ENCODE results near the gene C19orf85.

The C19orf85 gene

DNA sequence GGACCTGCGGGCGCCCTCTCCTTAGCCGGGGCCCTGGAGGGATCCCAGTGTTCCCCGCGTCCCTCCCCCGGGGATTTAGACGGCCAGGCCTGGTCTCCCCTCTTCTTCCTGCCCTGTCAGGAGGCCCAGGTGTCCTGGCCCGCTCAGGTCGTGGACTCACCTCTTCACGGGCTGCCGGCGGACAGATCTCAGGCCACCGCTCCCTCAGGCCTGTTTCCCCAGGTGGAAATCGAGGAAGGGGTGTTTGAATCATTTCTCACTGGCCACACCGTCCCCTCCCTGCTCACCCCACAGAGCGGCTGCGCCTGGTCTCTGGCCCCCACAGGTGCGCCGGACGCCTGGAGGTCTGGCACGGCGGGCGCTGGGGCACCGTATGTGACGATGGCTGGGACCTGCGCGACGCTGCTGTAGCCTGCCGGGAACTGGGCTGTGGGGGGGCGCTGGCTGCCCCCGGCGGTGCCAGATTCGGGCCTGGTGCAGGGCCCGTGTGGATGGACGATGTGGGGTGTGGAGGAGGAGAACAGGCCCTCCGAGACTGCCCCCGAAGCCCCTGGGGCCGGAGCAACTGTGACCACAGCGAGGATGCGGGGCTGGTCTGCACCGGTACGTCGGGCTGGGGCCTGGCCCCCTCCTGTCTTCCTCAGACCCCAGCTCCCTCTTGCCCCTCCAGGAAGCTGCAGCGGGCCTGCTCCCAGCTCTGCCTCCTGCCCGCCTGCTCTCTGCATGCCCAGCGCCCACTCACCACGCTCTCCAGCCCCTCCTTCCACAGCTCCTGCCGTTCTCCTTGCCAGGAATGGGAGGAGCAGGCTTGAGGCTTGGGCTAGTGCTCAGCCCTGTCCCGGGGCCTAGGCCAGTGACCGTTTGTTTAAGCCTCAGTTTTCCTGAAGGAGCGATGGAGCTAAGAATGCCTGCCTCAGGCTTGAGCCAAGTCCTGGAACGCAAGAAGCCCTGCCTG, 26.2 kb upstream of the C19orf85 start:
- DNase-seq: no peak
- in situ Hi-C loops (cut with MboI; ENCODE audit: low pct_unique_long_range_greater_than_20kb, low sequenced_read_pairs): no loop called here

DNA sequence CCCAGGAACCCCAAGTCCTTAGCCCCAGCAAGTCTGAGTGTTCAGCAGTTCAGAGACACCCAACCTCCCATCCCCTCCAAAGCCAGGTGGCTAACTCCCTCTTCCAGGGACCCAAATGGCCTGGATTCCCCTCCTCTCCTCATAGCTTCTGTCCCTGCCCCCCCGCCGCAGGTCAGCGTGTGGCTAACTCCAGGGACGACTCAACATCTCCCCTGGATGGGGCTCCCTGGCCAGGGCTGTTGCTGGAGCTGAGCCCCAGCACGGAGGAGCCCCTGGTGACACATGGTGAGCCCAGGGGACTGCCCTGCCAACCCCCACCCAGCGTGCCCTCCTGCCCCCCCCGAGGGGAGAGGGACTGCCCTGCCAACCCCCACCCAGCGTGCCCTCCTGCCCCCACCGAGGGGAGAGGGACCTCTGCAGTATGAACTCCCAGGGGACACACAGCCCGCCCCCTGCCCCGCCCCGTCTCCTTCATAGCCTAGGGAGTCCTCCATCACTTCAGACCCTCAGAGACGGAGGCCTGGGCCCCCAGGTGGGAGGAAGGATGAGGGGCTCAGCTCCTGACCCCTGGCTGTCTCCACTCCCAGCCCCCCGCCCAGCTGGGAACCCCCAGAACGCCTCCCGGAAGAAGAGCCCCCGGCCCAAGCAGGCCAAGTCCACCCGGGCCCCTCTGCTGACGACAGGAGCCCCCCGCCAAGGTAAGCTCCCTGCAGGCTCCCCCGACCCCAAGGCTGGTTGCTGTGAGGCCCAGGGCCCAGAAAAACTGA, 25.3 kb upstream of the C19orf85 start:
- in situ Hi-C loops (cut with MboI; ENCODE audit: low pct_unique_long_range_greater_than_20kb, low sequenced_read_pairs): no loop called here
- no peak for DNase-seq

DNA sequence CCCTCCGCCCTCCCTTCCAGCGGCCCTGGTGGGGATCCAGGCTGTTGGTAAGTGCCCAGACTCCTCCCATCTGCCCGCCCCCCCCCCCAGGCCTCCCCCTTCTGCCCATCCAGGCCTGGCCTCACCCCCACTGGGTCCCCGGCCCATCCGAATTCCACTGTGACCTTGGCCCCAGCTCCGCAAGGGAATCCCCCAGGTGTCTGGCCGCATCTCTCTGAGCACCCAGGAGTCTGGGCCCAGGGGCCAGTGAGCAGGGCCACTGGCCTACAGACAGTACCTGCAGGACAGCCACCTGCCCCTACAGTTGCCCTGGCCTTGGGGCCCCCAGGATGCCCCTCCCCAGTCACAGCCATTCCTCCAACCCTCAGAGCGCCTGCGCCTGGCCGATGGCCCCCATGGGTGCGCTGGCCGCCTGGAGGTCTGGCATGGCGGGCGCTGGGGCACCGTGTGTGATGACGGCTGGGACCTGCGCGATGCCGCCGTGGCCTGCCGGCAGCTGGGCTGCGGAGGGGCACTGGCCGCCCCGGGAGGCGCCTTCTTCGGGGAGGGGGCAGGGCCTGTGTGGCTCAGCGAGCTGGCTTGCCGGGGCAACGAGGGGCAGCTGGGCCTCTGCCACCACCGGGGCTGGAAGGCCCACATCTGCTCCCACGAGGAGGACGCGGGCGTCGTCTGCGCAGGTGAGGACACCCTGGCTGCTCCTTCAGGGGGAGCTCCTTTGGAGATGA, 24.6 kb upstream of the C19orf85 start:
- in situ Hi-C loops (cut with MboI; ENCODE audit: low pct_unique_long_range_greater_than_20kb, low sequenced_read_pairs): no loop called here
- DNase-seq: no peak

DNA sequence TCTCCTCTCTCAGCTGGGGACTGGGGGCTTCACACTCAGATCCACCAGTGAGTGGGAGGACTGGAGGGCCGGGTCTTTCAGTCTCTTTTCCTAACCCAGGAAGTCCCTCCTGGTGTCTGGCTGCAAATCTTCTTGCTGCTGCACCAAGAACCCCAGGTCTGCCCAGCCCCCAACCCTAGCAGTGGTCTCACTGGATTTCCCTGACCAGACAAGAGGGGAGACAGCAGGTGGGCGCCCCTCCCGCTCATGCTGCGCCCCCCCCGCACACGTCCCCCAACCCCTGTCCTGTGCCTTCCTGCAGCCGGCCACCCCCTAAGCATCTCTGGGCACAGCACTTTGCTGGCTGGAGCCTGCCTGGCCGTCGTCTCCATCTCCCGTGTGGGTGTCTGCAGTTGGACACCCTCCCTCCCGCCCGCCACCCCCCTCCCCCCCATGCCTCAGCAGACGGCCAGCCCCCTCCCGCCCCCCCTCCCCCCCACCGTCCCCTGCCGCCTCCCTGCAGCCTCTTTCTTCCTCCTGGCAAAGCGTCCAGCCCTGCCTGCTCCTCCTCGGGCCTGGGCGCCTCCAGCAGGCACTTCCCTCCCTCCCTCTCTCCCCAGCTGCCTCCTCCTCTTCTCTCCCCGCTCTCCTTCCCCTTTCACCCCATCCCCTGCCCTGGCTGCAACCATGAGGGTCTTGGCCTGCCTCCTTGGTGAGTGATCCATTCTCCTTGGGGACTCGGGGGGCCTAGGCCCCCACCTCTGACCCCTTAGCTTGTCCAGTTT, 23.6 kb upstream of the C19orf85 start, which contains the start of gene SSC5D:
Gene SSC5D (plus strand): TSS at position 513 of the 764 bp plus-strand sequence. CDS start 154 bp downstream, at position 667.
- DNase-seq: peak; percentile 22
- in situ Hi-C loops (cut with MboI; ENCODE audit: low pct_unique_long_range_greater_than_20kb, low sequenced_read_pairs): no loop called here

DNA sequence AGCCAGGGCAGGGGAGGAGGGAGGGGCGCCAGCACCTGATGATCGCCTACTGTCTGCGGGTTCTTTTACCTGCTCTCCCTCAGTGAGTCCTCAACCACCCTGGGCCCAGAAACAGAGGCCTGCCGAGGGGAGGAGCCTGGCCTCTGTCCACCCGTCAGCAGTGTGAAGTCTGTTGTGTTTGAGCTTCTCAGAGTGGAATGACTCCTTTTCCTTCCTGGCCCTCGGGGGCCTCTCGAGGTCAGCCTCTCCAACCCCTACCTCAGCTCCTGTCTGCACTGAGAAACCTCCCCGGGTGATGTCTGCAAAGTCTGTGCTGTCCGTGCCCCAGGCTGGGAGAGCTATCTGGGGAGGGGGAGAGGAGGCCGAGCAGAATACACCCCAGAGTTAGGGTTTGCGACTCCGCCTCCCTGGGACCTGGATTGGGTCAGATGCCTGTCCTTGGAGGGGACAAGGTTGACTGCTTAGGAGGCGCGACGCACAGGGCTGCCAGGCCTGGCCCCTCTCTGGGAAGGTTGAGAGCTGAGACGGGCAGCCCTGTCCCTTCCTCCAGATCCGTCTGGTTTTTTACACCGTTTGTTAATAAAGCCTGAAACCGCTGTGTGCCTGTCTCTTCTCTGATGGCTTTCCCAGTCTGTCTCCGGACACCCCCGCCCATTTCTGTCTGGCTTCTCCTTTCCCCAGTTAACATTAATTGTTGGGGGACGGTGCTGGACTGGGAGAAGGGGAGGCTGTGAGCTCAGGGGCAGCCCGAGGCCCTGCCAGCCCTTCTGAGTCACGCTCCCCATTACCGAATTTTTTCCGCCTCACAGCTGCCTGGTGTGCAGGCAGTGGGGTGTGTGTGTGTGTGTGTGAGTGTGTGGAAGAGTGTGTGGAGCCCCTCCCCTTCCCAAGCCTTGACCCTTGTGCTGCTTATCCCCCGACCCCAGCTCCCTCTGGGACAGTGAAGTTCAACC, 22.7 kb upstream of the C19orf85 start:
- in situ Hi-C loops (cut with MboI; ENCODE audit: low pct_unique_long_range_greater_than_20kb, low sequenced_read_pairs): no loop called here
- DNase-seq: peak; percentile 57

DNA sequence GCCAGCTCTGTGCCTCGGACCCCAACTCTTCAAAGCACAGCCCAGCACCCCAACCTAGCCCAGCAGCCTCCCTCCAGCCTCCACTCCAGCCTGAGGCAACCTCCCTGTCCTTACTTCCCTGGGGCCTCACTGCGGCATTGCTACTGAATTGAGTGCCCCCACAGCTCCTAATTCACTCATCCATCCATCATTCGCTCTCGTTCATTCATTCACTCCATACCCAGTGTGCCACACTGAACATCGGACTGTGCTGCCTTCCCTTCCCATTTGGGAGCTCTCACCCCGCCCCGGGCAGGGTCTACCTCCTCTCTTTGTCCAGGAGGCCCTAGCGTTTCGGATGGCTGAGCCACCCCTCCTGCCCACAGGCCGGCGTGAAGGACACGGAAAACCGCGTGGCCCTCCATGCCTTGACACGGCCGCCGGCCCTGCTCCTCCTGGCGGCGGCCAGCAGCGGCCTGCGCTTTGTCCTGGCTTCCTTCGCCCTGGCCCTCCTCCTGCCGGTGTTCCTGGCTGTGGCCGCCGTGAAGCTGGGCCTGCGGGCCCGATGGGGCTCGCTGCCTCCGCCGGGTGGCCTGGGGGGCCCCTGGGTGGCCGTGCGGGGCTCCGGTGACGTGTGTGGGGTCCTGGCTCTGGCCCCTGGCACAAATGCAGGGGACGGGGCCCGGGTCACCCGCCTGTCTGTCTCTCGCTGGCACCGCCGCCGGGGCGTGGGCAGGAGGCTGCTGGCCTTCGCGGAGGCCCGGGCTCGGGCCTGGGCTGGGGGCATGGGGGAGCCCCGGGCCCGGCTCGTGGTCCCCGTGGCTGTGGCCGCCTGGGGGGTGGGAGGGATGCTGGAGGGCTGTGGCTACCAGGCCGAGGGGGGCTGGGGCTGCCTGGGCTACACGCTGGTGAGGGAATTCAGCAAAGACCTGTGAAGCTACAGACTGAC, 21.8 kb upstream of the C19orf85 start:
- in situ Hi-C loops (cut with MboI; ENCODE audit: low pct_unique_long_range_greater_than_20kb, low sequenced_read_pairs): no loop called here
- DNase-seq: no peak

DNA sequence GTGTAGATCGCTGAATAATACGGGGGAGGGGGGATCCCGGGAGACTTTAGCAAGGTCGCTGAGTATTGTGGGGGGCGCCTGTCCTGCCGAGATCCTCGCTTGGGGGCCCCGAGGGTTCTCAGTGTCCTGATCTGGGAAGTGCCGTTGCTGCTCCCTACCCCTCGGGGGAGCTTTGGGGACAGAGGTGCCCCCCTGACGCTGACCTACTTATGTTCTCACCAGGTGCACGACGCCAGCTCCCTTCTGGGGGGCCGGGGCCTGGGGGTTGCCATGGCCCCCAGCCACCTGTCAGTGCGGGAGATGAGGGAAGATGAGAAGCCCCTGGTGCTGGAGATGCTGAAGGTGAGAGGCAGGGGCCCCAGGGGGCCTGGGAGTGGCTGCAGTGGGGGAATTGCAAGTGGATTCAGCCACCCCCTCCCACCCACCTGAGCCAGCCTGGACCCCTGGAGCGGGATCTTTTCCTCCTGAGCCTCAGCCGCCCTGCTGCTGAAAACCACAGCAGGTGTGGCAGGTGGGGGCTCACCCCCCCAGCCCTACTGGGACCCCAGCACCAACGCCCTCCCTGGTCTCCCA, 21.0 kb upstream of the C19orf85 start:
- in situ Hi-C loops (cut with MboI; ENCODE audit: low pct_unique_long_range_greater_than_20kb, low sequenced_read_pairs): no loop called here
- no peak for DNase-seq

DNA sequence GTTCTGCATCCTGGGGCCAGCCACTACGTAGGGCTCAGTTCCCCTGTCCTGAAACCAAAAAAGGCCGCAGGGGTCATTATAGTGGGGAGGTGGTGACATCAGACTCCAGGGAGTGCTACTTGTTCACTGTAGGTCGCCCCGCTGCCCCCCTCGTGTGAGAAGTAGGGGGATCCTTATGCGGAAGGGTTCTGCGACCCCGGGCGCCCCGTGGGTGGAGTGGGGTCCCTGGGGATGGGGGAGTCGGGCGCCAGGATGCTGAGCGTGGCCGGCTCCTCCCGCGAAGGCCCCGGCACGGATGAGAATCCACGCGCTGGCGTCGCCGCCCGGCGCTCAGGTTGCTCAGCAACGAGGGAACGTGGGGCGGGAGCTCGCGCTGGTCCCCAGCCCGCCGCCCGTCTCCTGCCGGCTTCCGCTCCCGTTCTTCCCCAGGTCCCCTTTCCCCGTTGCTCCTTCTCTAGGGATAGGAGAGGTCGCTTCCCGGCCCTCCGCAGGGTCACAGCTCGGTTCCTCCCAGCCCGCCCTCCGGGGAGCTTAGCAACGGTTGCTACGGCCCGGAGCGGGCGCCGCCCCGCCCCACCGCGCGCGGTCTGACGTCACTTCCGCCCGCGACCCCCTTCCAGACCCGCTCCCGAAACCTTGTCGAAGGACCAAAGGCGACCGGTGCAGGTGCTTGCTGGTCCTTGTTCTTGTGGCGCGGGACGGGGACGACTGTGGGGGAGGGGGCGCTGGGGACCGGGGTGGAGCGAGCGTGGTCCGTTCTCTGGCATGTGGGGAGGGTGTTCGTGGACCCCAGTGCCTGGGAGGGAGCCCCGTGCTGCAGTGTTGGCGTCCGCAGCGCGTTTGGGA, 20.3 kb upstream of the C19orf85 start, which contains the start of gene NAT14:
Gene NAT14 (plus strand): TSS at position 596 of the 846 bp plus-strand sequence. CDS start 521 bp downstream, outside the sequence.
- in situ Hi-C loops (cut with MboI; ENCODE audit: low pct_unique_long_range_greater_than_20kb, low sequenced_read_pairs): no loop called here
- DNase-seq: peak; percentile 77

DNA sequence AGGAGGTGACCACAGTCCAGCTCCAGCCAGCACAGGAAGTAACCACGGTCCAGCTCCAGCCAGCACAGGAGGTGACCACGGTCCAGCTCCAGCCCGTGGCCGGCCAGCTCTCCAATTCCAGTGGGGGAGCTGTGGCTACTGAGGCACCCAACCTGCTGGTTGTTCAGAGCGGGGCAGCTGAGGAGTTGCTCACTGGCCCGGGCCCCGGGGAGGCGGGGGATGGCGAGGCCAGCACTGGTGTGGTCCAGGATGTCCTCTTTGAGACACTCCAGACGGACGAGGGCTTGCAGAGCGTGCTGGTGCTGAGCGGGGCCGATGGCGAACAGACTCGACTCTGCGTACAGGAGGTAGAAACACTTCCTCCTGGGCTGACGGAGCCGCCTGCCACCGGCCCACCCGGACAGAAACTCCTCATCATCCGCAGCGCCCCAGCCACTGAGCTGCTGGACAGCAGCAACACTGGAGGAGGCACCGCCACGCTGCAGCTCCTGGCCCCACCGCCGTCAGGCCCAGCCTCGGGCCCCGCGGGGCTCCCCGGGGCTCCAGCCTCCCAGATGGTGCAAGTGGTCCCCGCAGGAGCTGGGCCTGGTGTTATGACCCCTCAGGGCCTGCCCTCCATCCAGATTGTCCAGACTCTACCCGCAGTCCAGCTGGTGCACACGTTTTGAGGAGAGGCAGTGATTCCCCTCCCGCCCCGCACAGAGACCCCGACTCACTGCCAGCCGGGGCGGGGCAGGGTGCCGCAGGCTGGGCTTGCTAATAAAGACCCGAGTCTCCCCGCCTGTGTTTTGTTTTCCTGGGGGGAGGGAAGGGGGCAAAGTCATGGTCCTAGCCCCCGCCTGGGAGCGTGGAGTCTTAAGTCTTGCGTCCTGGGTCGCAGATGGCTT, 19.4 kb upstream of the C19orf85 start:
- in situ Hi-C loops (cut with MboI; ENCODE audit: low pct_unique_long_range_greater_than_20kb, low sequenced_read_pairs): no loop called here
- DNase-seq: no peak

DNA sequence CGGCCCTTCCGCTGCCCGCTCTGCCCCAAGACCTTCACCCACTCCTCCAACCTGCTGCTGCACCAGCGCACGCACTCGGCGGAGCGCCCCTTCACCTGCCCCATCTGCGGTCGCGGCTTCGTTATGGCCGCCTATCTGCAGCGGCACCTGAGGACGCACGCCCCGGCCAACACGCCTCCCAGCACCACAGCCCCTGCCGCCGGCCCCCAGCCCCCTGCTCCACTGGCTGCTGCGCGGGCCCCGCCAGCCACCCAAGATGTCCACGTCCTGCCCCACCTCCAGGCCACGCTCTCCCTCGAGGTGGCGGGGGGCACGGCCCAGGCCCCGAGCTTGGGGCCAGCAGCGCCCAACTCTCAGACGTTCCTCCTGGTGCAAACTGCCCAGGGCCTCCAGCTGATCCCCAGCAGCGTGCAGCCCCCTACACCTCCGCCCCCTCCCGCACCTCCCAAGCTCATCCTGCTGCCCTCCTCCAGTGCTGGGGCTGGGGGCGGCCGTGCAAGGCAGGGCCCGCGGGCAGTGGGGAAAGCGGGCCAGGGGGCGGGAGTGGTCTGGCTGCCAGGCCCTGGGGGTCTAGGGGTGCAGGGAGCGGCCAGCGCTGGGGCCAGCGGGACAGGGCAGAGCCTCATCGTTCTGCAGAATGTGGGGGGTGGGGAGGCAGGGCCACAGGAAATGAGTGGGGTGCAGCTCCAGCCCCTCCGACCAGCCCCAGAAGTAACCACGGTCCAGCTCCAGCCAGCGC, 18.6 kb upstream of the C19orf85 start:
- DNase-seq: no peak
- in situ Hi-C loops (cut with MboI; ENCODE audit: low pct_unique_long_range_greater_than_20kb, low sequenced_read_pairs): no loop called here

DNA sequence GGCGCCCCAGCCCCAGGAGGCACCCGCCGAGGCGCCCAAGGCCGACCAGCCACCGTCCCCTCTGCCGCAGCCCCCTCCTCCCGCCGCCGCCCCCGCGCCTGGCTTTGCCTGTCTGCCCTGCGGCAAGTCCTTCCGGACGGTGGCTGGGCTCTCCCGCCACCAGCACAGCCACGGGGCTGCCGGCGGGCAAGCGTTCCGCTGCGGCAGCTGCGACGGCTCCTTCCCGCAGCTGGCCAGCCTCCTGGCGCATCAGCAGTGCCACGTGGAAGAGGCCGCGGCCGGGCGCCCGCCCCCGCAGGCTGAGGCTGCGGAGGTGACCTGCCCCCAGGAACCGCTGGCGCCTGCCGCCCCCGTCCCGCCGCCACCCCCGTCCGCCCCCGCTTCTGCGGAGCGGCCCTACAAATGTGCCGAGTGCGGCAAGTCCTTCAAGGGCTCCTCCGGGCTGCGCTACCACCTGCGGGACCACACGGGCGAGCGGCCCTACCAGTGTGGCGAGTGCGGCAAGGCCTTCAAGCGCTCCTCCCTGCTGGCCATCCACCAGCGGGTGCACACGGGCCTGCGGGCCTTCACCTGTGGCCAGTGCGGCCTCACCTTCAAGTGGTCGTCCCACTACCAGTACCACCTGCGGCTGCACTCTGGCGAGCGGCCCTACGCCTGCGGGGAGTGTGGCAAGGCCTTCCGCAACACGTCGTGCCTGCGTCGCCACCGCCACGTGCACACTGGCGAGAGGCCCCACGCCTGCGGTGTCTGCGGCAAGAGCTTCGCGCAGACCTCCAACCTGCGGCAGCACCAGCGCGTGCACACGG, 17.8 kb upstream of the C19orf85 start:
- in situ Hi-C loops (cut with MboI; ENCODE audit: low pct_unique_long_range_greater_than_20kb, low sequenced_read_pairs): no loop called here

DNA sequence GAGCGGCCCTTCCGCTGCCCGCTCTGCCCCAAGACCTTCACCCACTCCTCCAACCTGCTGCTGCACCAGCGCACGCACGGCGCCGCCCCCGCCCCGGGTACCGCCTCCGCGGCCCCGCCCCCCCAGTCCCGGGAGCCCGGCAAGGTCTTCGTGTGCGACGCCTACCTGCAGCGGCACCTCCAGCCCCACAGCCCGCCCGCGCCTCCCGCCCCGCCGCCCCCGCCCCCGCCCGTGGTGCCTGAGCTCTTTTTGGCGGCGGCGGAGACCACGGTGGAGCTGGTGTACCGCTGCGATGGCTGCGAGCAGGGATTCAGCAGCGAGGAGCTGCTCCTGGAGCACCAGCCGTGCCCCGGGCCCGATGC, 17.2 kb upstream of the C19orf85 start:
- in situ Hi-C loops (cut with MboI; ENCODE audit: low pct_unique_long_range_greater_than_20kb, low sequenced_read_pairs): no loop called here
- DNase-seq: no peak

More for the DNA sequence above, 17.8 kb upstream of the C19orf85 start:
- DNase-seq: no peak

DNA sequence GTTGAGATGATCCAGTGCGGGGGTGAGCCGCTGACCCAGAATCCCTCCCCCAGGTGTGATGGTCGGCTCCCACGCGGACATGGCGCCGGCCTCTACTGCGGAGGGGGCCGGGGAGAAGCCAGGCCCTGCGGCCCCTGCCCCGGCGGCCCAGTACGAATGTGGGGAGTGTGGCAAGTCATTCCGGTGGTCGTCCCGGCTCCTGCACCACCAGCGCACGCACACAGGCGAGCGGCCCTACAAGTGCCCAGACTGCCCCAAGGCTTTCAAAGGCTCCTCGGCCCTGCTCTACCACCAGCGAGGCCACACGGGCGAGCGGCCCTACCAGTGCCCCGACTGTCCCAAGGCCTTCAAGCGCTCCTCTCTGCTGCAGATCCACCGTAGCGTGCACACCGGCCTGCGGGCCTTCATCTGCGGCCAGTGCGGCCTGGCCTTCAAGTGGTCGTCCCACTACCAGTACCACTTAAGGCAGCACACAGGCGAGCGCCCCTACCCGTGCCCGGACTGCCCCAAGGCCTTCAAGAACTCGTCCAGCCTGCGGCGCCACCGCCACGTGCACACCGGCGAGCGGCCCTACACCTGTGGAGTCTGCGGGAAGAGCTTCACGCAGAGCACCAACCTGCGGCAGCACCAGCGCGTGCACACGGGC, 16.7 kb upstream of the C19orf85 start:
- no peak for DNase-seq
- in situ Hi-C loops (cut with MboI; ENCODE audit: low pct_unique_long_range_greater_than_20kb, low sequenced_read_pairs): no loop called here

Data from KBM-7 (cell line).